DND-41 (cell line): ENCODE results near the gene KRT7.

Source experiments
- CTCF ChIP-seq: IDR thresholded peaks from 2 replicates; pipeline ENCODE4 v1.5.1; 2012; ENCODE audit warnings: borderline replicate concordance, low read length, moderate library complexity, mild to moderate bottlenecking; ENCODE audit not compliant: poor library complexity, severe bottlenecking; ENCODE audit errors: extremely low read depth
- EZH2 ChIP-seq: IDR thresholded peaks from 3 replicates; pipeline ENCODE4 v1.6.1; 2012; ENCODE audit warnings: borderline replicate concordance, low read depth, mild to moderate bottlenecking, moderate library complexity, low read length, inconsistent platforms; ENCODE audit not compliant: severe bottlenecking

- TF ChIP-seq CTCF (no peak), EZH2 (no peak)
Measured at GRCh38 chr12:52285172-52285745, 52.2 kb downstream of the KRT7 start.
